OCI-LY7 (cell line): ENCODE measurements around the gene SPRN.

Source experiments
- EZH2phosphoT487 ChIP-seq: fragments of 200-600 bp; sonication (generic); IDR thresholded peaks from 2 replicates; pipeline ENCODE4 v1.6.1; 2018; ENCODE audit warnings: low read depth, borderline replicate concordance, mild to moderate bottlenecking, mixed run types, antibody characterized with exemption, low read length, moderate library complexity, mixed read lengths
- TF ChIP-seq, protein P1 (sequence below): fragments of 200-600 bp; sonication (generic); conservative IDR thresholded peaks from 2 replicates; pipeline ENCODE4 v1.5.1; 2014; ENCODE audit warnings: mild to moderate bottlenecking, antibody characterized with exemption, low read length, moderate library complexity, mixed read lengths

GRCh38 chr10:133471300-133472109 lies 47.1 kb upstream of the SPRN start:
- TF ChIP-seq, protein P1, sequence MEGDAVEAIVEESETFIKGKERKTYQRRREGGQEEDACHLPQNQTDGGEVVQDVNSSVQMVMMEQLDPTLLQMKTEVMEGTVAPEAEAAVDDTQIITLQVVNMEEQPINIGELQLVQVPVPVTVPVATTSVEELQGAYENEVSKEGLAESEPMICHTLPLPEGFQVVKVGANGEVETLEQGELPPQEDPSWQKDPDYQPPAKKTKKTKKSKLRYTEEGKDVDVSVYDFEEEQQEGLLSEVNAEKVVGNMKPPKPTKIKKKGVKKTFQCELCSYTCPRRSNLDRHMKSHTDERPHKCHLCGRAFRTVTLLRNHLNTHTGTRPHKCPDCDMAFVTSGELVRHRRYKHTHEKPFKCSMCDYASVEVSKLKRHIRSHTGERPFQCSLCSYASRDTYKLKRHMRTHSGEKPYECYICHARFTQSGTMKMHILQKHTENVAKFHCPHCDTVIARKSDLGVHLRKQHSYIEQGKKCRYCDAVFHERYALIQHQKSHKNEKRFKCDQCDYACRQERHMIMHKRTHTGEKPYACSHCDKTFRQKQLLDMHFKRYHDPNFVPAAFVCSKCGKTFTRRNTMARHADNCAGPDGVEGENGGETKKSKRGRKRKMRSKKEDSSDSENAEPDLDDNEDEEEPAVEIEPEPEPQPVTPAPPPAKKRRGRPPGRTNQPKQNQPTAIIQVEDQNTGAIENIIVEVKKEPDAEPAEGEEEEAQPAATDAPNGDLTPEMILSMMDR, result no peak
- TF ChIP-seq EZH2phosphoT487, result no peak
